Eye (tissue), 1 donor: ENCODE measurements around the gene XPC.

Experiments used
- DNase-seq: peaks from one replicate; pipeline ENCODE4 v3.0.0-alpha.2; 2015

Gene XPC

DNA sequence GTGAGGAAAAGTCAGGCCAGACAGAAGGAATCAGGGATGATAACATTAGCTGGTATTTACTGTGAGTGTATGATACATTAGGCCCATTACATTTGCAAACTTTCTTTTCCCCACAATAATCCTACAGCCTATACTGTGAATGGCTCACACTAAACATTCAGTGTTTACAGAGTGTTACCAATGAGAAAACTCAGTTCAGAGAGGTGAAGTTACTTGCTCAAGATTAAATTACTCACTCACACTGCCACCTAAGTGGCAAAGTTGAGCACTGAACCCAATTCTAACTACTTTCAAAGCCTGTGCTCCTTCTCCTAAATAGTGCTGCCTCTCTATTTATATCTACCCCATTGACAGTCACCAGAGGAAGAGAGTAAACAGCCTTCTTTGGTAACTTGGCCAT is 8.5 kb downstream of the XPC start:
- no peak for DNase-seq

DNA sequence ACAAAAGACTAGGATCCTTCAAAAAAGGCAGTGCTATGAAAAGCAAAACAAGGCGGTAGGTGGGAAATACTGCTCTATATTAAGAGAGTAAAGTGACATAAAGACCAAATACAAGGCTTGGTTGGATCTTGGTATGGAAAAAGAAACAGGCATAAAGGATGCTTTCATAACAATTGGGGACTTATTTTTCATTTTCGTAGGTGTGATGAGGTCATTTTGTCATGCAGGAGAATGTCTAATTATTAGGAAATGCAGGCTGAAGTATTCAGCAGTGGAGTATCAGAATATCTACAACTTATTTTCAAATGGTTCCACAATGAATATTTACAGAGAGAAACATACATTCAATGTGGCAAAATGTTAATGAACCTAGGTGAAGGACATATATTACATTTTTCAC is 9.0 kb downstream of the XPC start:
- DNase-seq: no peak

DNA sequence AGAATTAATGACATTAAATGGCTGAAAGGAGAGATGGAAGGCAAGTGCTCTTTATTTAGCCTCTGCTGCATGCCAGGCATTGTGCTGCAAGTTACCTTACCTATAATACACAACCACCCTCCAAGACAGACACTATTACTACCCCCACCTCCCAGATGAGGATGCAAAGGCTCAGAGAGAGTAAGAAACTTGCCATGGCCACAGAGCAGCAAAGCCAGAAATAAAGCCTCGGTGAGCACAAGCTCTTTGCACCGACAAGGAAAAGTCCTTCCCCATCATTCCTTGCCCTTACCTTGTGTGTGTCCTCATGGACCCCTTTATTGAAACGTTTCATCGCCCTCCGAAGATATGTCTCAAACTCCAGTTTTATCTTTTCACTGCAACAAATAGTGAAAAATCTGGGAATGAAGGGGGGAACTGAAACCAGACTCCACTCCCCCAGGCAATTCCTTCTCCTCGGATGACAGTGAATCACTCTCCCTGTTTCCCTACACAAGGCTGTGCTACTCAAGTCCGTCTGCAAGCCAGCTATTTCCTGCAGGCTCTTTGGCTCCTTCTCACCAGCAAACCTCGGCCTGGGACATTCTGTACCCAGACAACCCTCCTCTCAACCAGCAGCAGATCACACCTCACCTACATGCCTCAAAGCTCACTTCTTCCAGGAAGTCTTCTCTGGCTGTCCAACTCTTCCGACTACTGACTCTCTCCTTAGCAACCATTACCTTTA is 11.4 kb downstream of the XPC start:
- DNase-seq: no peak

DNA sequence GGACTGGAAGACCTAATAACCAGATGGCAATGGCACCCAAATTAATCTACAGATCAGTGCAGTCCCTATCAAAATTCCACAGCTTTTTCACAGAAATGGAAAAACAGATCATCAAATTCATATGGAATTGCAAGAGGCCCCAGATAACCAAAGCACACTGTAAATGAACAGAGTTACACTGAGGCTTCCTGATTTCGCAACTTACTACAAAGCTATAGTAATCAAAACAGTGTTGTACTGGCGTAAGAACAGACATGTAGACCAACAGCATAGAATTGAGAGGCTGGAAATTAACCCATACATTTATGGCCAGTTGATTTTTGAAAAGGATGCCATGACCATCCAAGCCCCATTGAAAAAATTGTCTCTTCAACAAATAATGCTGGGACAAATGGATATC is 16.2 kb downstream of the XPC start:
- no peak for DNase-seq

DNA sequence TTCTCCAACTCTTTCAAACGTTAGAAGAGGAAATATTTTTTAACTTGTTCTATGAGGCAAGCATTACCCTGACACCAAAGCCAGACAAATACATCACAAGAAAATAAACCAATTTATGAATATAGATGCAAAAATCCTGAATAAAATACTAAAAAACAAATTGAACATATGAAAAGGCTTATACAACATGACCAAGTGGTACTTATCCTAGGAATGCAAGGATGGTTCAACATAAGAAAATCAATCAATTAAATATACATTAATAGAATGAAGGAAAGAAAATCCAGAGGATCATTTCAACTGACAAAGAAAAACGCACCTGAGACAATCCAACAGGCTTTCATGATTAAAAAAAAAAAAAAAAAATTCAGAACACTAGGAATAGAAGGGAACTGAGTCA is 17.1 kb downstream of the XPC start:
- DNase-seq: no peak

DNA sequence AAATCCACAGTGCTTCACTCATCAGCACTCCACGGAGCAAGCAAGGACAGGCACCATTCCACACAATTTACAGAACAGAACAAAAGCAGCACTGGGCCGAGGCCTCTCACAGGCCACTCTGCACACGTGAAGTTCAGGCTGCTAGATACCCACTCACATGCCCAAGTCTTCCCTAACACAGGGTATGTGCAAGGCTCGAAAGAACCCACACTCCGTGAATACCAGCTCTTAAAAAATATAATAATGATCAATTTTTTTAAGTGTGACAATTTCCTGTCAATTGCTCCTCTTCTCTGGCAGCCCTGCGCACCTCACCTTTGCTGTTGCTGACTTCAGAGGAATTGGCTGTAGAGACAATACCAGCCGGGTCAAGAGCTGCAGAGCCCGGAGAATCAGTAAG is 19.0 kb downstream of the XPC start:
- no peak for DNase-seq

DNA sequence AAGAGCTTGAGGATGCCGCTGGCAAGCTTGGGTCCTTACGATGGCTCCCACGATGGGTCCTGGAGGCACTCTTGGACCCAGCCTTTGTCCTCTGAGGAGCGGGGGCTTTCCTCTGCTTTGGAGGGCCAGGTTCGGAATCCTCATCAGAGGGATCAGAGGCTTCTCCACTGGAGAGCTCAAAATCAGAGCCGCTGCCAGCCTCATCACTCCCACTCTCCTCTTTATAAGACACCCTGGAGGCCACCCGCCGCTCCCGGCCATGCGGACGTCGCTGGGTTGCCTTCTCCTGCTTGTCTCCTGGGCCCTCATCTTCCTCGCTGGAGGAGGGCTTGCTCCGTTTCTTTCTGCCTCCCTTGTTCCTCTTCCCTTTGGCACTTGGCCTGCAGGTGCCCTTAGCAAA is 20.0 kb downstream of the XPC start:
- no peak for DNase-seq

DNA sequence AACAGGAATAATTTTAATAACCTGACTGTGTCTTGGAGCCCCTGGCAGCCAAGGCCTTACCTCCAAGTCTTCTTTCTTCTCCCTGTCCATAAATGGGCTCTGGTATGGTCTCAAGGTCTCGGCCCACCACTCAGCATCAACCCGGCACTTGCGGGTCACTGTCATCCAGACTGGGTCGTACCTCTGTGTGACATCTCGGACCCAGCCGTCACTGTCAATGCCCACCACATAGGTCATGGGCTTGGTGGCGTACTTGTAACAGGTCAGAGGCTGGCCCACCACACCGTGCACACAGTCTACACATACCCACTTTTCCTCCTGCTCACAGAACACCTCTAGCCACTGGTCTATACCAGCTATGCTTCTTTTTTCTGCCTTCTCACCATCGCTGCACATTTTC is 20.4 kb downstream of the XPC start:
- DNase-seq: no peak

DNA sequence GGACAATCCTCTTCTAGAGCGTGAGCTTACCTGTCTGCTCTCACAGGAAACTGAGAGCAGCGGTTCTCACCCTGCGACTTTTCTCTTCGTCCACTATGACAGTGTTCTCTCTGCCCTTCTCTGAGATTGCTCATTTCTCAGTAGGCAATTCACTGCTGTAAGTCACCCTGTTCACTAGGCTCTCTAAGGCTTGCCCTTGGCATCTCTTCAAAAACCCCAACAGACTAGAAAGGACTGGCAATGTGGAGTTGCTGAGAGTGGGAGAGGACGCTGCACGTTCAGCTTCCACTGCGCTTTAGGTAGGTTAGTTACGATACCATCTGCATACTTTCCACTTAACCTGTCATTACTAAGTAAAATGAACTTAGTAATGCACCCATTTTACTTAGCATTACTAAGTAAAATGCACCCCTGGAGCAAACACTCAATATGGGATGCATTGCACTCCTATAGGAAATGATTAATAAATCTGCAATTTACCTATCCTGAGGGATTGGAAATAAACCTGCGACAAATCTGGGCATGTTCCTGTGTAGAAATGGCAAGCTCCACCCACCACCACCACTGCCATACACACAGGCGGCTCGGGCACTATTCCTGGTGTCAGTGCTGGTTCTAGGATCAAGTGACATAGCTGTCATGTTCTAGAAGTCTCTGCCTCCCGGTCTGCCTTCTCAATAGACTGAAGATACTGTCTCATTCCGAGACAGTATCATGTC is 21.4 kb downstream of the XPC start:
- no peak for DNase-seq

DNA sequence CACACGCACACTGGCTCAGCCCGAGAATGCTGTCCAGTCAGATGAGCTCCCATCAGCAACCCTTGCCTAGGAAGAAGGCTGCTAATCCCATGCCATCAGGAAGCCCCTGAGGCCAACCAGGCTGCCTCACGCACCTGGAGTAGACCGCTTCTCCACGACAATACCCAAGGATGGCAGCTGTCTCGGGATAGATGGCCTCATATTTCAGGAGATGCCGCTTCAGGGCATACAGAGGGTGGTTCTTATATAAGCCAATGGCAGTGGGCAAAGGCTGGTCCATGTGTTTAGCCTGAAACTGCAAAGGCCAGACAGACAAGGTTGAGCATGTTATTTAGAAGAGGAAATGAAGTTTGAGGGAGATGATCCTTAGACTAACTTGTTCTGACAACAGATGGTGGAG is 22.2 kb downstream of the XPC start:
- DNase-seq: no peak

DNA sequence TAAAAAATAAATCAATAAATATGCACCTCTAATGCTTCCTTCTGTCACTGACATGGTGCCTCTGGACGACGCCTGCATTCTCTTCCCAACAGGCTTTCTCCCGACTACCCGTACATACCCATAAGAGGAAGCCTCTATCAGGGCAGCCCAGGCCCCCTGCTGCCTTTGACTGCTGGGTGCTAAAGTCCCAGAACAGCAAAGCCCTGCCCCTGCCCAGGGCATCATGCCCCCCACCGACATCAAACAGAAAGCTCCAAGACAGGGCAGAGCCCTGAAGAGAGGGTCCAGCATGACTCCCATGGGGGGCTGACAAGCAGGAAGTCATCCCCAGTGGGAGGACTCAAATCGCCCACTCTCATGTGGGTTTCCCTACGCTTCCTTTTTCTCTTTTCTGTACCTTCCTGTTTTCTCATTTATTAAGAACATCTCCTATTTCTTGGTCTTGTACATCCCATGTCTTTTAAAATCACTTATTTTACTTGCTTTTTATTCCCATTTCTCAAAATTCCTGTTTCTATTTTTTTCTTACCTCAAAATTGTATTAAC is 23.4 kb downstream of the XPC start:
- no peak for DNase-seq

DNA sequence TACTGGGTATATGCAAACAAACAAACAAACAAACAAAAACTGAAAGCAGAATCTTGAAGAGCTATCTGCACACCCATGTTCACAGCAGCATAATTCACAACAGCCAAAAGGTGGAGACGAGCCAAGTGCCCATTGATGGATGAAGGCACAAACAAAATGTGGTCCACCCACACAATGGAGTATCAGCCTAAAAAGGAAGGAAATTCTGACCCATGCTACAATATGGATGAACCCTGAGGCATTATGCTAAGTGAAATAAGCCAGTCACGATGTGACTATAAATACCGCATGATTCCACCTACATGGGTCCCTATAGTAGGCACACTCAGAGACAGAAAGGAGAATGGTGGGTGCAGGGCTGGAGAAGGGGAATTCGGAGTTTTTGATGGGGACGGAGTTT is 24.1 kb downstream of the XPC start:
- no peak for DNase-seq

DNA sequence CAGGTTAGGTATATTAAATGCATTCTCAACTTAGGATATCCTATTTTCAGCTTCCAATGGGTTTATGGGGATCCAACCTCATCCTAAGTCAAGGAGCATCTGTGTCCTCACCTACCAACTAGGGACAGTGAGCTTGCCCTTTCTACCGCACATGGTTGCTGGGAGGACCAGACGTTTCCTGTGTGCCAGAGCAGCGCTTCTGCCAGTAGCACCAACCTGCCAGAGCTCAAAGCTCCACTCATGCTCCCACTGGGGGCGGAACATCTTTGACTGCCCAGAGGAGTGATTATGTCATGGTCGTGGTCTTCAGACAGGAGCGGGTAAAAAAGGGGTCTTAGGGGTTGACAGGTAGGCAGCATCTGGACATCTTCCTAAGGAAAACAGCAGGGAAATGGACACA is 24.7 kb downstream of the XPC start:
- no peak for DNase-seq

DNA sequence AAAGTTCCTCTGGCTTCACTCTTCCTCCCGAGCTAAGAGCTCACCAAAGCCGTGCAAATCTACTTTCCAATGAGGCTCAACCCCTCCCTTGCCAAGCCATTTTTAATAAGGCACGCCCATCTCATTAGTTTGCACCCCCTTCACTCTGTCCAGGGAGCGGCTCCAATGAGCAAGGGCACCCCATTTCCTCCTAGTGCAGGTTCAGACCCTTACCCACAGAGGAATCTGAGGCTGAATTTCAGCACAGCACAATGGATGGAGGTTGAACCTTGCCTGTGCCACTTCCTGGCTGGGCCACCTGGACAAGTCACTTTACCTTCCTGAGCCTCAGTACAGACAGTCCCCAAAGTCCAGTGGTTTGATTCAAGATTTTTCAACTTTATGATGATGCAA is 25.4 kb downstream of the XPC start:
- DNase-seq: no peak

DNA sequence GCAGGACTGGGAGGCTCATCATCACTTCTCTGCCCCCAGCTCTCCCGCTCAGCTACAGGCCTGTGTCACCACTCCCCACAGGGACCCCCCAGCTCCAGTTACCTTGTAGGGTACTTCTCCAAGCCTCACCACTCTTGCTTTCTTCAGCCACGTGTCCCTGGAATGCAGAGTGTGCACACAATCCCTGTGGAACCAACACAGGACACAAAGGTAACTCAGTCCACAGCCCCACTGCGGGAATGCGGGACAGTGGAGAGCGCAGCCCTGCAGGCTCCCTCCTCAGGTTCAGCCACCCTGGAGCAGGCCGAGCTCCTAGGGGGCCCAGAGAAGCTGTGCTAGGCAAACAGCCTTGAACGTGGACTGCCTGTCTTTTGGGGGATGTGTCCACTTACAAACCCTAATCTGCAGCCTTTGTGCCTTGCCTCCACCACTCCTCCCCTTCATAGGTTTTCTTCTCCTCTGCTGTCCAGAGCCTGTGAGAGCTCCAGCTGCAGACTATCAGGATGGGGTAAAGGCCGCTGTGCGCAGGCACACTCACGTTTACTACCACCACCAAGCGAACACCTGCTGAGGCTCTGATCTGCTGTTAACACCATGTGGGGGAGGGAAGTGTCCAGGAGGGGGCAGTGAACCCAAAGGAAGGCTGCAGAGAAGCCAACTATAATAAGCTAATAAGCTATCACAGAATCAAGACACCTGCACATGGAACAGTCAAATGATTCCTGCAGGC is 26.0 kb downstream of the XPC start:
- DNase-seq: no peak

DNA sequence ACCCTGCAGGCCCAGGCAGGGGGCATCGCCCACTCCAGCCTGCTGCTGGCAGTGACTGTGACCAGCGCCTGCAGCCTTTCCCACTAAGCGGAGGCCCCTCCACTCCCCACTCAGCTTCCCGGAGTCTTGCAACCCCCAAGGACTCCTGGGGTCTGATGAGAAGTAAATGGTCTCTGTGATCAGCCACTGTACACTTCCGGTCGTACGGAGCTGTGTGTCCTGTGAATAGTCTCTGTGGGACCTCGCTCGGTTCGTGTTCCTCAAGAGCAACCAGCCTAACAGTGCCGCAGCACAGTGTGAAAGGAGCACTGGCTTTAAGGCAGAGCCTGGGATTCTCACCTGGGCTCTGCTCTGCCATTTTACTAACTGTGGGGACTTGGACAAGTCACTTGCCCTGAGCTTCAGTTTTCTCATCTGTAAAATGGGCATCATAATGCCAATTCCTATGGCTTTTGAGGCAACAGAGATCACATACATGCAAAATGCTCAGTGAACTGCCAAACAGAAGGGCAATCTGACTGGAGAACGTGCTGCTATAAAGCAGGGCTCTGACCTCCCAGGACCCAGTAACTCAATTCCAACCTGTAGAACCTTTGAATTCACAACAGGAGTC is 26.8 kb downstream of the XPC start:
- DNase-seq: no peak

DNA sequence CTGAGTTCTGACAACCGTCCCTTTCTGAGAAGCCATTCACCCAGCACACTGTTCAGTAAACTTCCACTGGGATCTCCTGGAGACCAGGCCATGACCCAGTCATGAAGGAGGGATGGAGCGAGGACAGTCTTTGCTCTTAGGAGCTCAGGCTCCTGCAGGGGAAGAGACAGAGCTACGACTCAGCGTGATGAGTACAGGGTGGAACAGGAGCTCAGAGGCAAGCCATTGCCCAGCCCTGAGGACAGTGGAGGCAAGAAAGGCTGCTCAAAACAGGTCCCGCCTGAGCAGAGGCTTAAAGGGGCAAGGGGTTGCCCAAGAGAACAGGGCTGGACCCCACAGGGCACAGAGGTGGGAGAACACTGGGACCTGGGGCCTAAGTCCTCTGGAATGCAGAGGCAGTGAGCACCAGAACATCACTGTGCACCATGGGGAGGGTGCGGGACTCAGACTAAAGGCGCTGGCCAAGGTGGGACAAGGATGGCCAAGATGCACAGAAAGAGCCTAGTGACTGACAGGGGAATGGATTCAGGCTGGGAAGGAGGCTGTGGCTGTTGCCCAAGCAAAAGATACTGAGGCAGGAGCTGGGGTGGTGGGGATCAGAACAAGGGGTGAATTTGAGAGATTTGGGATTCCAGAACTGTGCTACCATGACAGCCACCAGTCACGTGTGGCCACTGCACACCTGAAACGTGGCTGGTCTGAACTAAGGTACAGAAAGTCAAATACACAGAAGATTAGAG is 27.7 kb downstream of the XPC start:
- no peak for DNase-seq

DNA sequence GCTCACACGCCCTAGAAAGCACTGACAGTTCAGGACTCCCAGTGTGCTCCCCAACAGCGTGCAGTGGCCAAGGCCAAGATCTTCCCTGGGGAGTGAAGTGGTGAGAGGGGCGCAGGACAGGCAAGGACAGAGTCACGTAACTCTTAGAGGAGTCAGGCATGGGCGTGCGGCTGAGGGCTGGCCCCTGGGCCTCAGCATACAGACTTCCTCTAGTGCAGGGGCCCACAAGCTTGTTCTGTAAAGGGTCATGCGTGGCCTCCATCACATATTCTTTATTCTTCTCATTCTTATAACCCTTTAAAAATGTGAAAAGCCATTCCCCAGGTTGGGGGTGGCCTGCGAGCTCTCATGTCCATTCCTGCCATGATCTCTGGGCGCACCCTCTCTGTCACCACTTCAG is 28.3 kb downstream of the XPC start:
- DNase-seq: no peak

DNA sequence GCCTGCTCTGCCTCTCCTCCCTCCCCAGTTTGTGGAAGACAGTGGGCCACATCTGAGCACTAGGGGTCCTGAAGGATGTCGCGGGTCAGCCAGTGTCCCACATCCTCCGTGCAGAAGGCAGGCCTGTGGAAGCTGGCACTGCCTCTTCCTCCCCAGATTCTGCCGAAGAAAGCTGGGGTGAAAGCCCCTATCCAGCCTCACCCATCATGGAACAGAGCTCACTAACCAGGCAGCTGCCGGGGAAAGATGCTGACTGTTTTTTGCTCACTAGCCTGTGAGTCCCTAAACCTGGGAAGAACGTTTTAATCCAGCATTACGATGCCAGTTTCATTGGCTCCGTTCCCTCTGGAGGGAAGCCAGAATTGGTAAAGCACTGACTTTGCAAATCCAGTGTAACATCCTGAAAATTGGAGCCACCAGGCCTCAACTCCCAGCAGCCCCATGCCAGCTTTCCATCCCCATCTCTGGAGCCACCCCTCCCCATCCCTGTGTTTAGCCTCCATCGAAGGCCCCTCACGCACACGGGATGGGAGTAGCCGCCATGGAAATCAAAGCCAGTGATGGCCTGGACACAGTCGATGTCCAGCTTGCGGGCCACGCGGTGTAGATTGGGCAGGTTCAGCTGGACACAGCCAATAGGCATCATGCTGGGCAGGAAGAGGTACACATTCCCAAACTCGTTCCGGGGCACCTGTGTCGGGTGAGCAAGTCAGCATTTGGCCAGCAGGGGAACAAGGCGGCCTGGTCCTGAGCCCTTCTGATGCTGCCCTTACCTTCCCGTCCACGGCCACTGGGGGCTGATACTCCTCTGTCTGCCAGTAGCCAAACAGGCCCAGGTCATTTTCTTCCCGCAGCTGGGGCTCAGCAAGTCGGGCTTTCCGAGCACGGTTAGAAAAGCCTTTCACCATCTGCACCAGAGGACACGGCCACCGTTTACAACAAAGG is 30.1 kb downstream of the XPC start:
- DNase-seq: no peak

DNA sequence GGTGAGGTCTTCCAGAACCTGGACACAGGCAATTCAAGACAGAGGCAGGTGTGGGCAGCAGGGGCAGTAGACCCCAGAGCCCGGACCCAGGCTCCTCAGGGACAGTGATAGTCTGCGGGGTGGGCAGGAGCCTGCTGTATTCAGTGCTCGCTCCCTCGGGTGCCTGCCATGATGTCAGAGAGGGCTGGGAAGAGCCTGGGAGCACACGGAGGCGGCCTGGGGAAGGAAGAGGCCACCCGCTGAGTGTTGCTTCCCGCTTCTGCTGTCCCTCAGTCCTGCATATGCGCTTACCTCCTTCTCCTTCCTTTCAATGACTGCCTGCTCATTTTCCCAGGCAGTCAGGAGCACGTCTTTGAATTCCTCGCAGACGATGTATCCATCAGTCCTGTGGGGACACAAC is 30.8 kb downstream of the XPC start:
- DNase-seq: no peak

DNA sequence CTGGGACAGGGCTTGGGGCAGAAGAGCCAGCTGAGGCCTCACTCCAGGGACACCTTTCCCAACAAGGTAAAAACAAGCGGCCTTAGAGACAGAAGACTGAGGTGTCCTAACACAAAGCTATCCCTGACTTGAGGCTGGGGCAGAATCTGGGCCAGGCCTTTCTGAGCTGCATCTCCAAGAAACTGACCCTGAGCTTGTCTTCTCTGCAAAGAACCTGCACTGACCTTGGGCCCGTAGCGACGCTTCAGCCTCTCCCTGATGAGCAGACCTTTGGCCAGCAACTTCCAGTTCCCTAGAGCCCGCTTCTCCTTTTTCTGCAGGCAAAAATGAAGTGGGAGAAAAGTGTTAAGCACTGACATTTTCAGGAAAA is 31.4 kb downstream of the XPC start:
- DNase-seq: no peak
